Measurements from ENCODE around the gene ITPR1.

DNA sequence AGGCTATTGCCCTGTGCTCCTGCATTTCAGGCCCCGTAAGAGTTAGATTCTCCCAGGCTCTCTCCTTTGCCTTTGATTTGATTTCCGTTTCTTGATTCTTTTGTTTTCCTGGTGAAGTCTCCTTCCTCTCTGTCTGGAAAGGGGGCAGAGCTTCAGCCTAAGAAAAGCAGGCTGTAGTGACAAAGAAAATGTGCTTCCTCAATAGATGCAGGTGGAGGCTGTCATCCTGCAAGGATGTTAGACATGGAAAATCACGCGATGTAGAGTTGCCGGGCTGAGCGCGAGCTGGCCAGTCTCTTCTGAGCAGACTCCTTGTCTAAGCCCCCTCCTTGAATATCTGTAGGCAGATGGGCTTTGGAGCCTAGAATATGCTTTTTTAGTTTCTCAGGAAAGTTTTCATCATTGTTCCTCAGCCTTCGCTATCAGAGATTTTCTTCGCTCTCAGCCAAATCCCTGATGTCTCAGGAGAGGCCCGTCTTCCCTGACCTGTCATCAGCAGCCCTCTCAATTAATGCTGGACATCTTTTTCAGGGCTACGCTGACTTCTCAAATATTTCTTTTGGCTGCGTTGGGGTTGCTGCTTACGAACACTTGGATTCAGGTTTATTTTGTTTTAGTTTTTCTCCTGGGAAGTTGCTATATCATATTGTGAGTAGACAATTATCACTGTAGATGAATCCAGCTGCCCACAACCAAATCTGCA lies 163.6 kb downstream of the ITPR1 start:
- TF ChIP-seq, protein P1, sequence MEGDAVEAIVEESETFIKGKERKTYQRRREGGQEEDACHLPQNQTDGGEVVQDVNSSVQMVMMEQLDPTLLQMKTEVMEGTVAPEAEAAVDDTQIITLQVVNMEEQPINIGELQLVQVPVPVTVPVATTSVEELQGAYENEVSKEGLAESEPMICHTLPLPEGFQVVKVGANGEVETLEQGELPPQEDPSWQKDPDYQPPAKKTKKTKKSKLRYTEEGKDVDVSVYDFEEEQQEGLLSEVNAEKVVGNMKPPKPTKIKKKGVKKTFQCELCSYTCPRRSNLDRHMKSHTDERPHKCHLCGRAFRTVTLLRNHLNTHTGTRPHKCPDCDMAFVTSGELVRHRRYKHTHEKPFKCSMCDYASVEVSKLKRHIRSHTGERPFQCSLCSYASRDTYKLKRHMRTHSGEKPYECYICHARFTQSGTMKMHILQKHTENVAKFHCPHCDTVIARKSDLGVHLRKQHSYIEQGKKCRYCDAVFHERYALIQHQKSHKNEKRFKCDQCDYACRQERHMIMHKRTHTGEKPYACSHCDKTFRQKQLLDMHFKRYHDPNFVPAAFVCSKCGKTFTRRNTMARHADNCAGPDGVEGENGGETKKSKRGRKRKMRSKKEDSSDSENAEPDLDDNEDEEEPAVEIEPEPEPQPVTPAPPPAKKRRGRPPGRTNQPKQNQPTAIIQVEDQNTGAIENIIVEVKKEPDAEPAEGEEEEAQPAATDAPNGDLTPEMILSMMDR (IDR thresholded peaks at IDR 0.05; ENCODE audit: insufficient read depth, low read length), result no peak
- TF ChIP-seq GABPA (IDR thresholded peaks at IDR 0.05; ENCODE audit: low read depth), result no peak
- TF ChIP-seq POLR2AphosphoS5 (IDR thresholded peaks at IDR 0.05; ENCODE audit: low read depth), result no peak
- TF ChIP-seq, protein P2, sequence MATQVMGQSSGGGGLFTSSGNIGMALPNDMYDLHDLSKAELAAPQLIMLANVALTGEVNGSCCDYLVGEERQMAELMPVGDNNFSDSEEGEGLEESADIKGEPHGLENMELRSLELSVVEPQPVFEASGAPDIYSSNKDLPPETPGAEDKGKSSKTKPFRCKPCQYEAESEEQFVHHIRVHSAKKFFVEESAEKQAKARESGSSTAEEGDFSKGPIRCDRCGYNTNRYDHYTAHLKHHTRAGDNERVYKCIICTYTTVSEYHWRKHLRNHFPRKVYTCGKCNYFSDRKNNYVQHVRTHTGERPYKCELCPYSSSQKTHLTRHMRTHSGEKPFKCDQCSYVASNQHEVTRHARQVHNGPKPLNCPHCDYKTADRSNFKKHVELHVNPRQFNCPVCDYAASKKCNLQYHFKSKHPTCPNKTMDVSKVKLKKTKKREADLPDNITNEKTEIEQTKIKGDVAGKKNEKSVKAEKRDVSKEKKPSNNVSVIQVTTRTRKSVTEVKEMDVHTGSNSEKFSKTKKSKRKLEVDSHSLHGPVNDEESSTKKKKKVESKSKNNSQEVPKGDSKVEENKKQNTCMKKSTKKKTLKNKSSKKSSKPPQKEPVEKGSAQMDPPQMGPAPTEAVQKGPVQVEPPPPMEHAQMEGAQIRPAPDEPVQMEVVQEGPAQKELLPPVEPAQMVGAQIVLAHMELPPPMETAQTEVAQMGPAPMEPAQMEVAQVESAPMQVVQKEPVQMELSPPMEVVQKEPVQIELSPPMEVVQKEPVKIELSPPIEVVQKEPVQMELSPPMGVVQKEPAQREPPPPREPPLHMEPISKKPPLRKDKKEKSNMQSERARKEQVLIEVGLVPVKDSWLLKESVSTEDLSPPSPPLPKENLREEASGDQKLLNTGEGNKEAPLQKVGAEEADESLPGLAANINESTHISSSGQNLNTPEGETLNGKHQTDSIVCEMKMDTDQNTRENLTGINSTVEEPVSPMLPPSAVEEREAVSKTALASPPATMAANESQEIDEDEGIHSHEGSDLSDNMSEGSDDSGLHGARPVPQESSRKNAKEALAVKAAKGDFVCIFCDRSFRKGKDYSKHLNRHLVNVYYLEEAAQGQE (IDR thresholded peaks at IDR 0.05; ENCODE audit: insufficient replicate concordance, low read depth), result no peak
- no peak for TF ChIP-seq SPI1 (IDR thresholded peaks at IDR 0.05; ENCODE audit: borderline replicate concordance, low read depth)

Measured in HL-60 (cell line).